Hypothalamus (tissue), 51 donors: ENCODE data around the gene WNT1.

Source experiments
- DNase-seq, 51 donors: peaks; one replicate each; lab custom pipeline; 2025; lab: John Stamatoyannopoulos, UW

The WNT1 gene

DNA sequence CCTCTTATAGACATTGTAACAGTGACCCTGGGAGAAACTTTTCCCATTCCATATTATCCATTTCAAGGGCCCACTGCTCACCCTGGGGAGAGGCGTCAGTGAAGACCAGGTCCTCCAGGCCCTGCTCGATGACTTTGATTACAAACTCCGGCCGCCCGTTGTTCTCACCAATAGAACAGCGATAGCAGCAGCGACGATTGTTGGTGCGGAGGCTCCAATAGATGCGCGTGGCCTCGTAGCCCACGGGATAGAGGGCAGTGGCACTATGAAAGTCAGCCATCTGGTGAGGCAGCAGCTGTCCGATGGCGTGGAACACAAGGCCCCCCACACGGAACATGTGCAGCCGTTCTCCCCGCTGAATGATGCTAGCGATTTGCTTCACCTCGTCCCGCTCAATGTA lies 48.0 kb downstream of the WNT1 start:
- DNase-seq = no peak

DNA sequence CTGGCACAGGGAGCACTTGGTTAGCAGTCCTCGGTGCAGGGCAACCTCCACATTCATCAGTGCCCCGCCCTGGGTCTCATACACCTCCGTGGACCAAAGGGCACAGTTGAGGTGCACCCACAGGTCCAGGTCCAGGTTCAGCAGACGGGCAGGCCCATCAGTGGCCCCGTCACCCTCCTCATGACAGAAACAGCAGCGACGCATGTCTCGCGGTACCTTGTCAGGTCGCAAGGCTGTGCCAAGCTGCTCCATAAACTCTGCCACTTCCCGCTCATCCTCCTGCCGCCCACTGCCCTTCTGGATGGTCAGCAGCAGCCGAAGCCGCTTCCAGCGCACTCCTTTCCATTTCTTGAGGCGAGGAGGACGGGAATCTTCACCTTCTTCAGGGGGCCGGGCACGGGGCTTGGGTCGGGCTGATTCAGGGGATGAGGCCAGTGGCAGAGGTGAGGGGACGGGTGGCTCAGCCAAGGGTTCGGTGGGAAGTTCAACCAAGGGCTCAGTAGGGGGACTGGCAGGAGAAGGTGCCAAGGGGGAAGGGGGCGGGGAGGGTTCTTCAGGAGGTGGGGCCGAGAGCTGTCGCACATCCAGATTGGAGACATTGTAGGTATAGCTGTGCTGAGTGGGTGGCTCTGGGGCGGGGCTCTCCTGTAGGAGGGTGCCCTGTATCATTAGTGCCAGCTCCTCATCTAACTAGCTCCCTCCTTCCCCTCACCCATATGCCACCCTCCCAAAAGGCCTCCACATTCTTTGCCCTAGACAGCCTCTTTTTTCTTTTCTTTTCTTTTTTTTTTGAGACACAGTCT lies 48.8 kb downstream of the WNT1 start:
- no peak for DNase-seq

DNA sequence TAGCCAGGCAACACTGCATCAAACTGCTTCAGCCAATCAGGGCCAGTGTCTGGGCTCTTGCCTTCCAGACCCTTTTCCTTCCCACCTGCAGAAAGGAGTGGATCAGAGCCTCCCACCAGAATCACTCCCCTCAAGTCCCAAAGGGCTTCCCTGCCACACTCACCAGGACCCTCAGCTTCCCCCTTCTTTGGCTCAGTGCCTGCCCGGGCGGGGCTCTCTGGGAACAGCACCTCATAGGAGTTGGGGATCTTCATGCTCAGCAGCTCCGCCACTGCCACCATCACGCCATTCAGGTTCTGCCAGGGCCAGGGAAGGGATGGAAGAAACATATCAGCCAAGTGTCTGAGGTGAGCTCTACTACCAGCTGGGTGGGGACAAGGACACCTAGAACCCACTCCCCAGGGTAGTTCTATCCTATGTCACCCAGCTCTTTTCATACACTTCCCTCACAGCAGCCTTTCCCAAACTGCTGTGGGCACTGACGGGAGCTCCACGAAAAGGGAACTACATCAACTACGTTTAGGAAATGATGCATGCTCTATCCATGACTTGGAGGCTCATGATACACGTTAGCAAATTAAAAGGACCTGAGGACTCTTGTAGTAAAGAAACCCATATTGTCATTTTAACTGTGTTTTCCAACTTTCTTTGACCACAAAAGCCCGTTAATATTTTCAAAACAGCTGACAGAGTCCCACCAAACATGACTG lies 49.9 kb downstream of the WNT1 start:
- no peak for DNase-seq

DNA sequence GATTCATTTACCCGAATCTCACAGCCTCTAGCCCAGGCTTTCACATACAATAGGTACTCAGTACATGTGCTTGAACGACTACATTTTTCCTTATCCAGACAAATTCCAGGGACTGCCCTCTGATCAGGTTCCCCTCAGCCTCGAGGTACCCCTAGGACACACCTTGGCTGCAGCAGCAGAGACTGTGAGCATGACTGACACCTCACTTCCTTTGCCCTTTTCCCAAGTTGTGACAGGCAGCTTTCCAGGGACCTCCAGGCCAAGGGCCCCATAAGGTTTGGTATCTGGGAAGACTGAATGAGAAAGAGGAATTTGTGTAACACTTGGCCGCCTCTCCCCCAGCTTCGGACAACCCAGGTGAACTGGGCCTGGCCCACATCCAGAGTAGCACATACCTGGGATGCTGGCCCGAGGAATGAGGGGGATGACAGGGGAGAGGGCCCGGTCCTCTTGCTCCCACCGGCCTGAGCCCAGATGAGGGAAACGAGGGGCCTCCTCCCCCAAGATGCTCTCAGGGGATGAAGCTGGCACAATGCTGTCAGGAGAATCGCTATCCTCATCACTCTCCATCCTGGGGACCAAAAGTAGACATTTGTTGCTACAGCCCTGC lies 50.6 kb downstream of the WNT1 start:
- DNase-seq = no peak

DNA sequence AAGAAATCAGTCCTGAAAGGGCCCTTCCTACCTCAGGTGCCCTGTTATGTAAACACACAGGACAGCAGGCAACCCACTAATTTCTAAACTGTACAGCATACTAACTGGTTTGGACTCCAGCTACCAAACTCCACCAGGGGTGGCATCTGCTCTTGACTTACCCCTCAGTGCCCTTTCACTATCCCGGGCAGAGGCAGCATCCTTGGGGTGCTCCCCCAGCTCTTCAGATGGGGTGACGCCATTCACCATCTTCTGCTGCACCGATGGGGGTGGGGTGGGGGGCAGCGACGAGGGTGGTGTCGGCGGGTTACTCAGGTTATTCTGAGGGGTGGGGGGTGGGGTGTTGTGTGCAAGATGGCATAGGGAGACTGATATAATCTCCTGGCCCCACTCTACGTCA lies 52.0 kb downstream of the WNT1 start:
- DNase-seq = no peak

DNA sequence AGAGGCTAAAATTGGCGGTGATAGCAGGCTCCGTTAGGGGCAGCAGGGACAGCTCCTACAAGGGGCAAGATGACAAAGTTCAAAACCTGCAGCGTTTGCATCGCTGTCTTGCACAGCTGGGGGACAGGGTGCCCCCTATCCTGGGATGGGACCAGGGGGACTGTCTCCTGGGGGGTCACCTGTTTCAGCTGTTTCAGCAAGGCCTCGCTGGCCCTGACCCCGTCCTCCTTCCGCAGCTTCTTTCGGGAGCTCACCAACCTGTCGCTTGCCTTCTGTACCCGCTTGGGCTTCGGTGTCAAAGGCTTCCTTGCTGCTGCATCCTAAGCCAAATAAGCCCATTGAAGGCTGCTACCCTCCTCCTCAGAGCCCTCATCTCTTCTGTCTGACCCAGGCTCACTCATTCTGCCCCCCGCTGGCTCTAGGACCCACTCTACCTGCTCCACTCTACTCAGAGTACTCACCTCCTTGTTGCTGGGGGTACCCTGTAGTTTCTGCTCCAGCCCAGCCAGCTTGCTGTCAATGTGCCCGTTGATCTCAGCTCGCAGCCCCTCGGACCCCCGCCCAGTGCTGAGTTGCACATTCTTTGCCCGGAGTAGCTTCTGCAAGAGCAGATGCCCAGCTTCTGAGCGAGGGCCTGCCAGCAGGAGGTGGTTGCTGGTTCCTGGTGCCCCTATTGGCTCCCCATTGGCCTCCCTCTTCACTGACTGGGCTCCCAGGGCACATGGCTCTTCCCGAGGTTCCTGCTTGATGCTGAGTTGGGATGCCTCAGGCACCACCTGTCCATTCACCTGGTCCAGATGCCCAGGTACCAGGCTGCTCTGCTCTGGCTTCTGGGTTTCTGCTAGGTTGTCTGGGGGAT lies 52.8 kb downstream of the WNT1 start:
- no peak for DNase-seq

DNA sequence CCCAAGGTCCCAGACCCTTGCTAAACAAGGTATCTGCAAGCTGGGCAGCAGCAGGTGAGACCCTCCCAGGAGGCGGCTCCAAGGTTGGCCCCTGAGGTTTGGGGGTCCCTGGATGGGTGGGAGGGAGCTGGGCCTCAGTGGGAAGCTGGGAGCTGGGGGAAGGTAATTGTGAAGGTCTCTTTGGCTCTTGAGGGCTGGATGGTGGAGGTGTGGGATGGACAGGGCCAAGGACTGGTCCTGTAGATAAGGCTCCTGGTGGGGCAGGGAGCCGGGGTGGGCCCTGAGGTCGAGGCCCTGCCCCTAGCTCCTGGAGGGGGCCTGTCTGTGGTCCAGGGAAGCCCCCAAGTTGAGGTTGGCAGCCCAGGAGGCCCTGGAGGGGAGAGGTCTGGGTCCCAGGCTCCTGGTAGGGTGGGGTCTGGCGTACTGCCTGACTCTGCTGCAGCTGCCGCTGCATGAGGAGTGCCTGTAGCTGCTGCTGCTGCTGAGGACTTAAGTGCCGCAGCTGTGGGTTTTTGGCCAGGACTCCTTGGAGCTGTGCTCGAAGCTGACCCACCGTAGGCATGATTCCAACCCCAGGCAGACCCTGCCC lies 53.5 kb downstream of the WNT1 start:
- DNase-seq = no peak
